Endothelial cell of umbilical vein (primary cell): Measurements from ENCODE around the gene AQP12A. TPM values are rescaled to one million over a fixed set of nuclear protein-coding genes. Genes with fewer than 3 reads are reported as not detected.

Source experiments
- BruUV-seq: library from RNA; stranded (reverse); fragments of 400-500 nt; replicated peaks from 2 replicates; lab custom pipeline; 2021; lab: Mats Ljungman, UMichigan
- CTCF ChIA-PET: fragments of 300-600, 350-600 bp; sonication (Branson Sonifier 250); formaldehyde crosslinking; loops from one replicate; lab custom pipeline; 2021; ENCODE audit warnings: antibody characterized with exemption, inconsistent platforms; lab: Charles Lee
- POLR2A ChIA-PET: fragments of 300-600, 350-600 bp; sonication (Branson Sonifier 250); formaldehyde crosslinking; loops from one replicate; lab custom pipeline; 2021; ENCODE audit warnings: antibody characterized with exemption, inconsistent platforms; lab: Charles Lee
- DNase-seq: peaks from one replicate; pipeline ENCODE4 v3.0.0-alpha.2; 2011; ENCODE audit warnings: low read depth, low spot score
- FAIRE-seq: peaks from 2 replicates; lab custom pipeline; 2011; peaks lifted over from hg19 to GRCh38; lab: Jason Lieb, UNC
- H2AFZ ChIP-seq: 2 replicates; pipeline ENCODE4 v1.6.0; 2012; ENCODE audit warnings: low read depth, low read length, control low read depth, inconsistent platforms
- H3K27ac ChIP-seq: 2 replicates; pipeline ENCODE4 v1.5.1; 2011; ENCODE audit warnings: low read depth, mild to moderate bottlenecking, control low read depth, low read length, moderate library complexity; ENCODE audit not compliant: insufficient read depth
- H3K27me3 ChIP-seq, 2 experiments: 2 replicates each; pipeline versions ENCODE4 v1.6.0 to v1.6.1; 2011; ENCODE audit warnings: low read length in 2 of 2, mixed read lengths in 1 of 2; ENCODE audit not compliant: control insufficient read depth in 2 of 2, insufficient read depth in 2 of 2
- H3K36me3 ChIP-seq, 2 experiments: 2 replicates in 1 of 2; 3 replicates in 1 of 2; pipeline ENCODE4 v1.5.1; 2011; ENCODE audit warnings: low read length in 2 of 2, mild to moderate bottlenecking in 1 of 2, moderate library complexity in 1 of 2; ENCODE audit not compliant: control insufficient read depth in 2 of 2, insufficient read depth in 2 of 2; ENCODE audit errors: extremely low read depth in 1 of 2
- H3K4me1 ChIP-seq: 3 replicates; pipeline ENCODE4 v1.5.1; 2011; ENCODE audit warnings: mild to moderate bottlenecking, low read length; ENCODE audit not compliant: control insufficient read depth, insufficient read depth; ENCODE audit errors: extremely low read depth
- H3K4me2 ChIP-seq: 2 replicates; pipeline ENCODE4 v1.6.1; 2011; ENCODE audit warnings: low read length, control low read depth, mixed read lengths; ENCODE audit not compliant: insufficient read depth
- H3K4me3 ChIP-seq, 3 experiments: fragments of 200-600 bp in 1 of 3; sonication (generic), shearing (Covaris generic) in 1 of 3; replicated peaks in 1 of 3; 2 replicates each; pipeline ENCODE4 v1.5.1; 2011 to 2016; ENCODE audit warnings: control low read depth in 3 of 3, low read length in 3 of 3, mild to moderate bottlenecking in 2 of 3, inconsistent platforms in 1 of 3, low read depth in 1 of 3, moderate library complexity in 1 of 3; ENCODE audit not compliant: insufficient read depth in 1 of 3
- H3K79me2 ChIP-seq: 2 replicates; pipeline ENCODE4 v1.6.0; 2012; ENCODE audit warnings: low read length, inconsistent platforms; ENCODE audit not compliant: control insufficient read depth, insufficient read depth
- H3K9ac ChIP-seq: replicated peaks from 2 replicates; pipeline ENCODE3; 2011; ENCODE audit warnings: low read length, control low read depth; ENCODE audit not compliant: insufficient read depth; ENCODE audit errors: extremely low read depth
- H3K9me1 ChIP-seq: replicated peaks from 3 replicates; pipeline ENCODE4 v1.6.0; 2011; ENCODE audit warnings: mild to moderate bottlenecking, low read length; ENCODE audit not compliant: control insufficient read depth, insufficient read depth; ENCODE audit errors: extremely low read depth
- H3K9me3 ChIP-seq: replicated peaks from 2 replicates; pipeline ENCODE4 v1.5.1; 2012; ENCODE audit warnings: low read length, inconsistent platforms; ENCODE audit not compliant: control insufficient read depth, insufficient read depth
- H4K20me1 ChIP-seq: replicated peaks from 2 replicates; pipeline ENCODE3; 2011; ENCODE audit warnings: mild to moderate bottlenecking, low read length; ENCODE audit not compliant: control insufficient read depth, insufficient read depth; ENCODE audit errors: extremely low read depth
- EZH2 ChIP-seq: IDR thresholded peaks from 2 replicates; pipeline ENCODE4 v1.6.1; 2012; ENCODE audit warnings: borderline replicate concordance, low read depth, mild to moderate bottlenecking, moderate library complexity, low read length, inconsistent platforms; ENCODE audit not compliant: severe bottlenecking
- GATA2 ChIP-seq: IDR thresholded peaks from 2 replicates; pipeline ENCODE4 v1.7.0; 2011; ENCODE audit warnings: low read depth, mild to moderate bottlenecking, moderate library complexity, mixed read lengths, low read length; ENCODE audit not compliant: insufficient read length, insufficient read depth
- MYC ChIP-seq: IDR thresholded peaks from one replicate; pipeline ENCODE4 v1.6.1; 2011; ENCODE audit warnings: mild to moderate bottlenecking, low read depth, low read length
- dilution Hi-C: fragments of 300-500 bp; cut with MboI; formaldehyde crosslinking; loops from one replicate; pipeline ENCODE4 v1.15.0; 2019; ENCODE audit warnings: low sequenced_read_pairs; ENCODE audit not compliant: extremely low pct_ligation_motif_present
- intact Hi-C: fragments of 100-400 bp; cut with micrococcal nuclease; formaldehyde crosslinking; loops from one replicate; pipeline ENCODE4 v1.10.0; 2022
- polyA plus RNA-seq, 4 experiments: library from polyadenylated mRNA; depleted of rRNA in 3 of 4; stranded (reverse) in 3 of 4; unstranded in 1 of 4; fragments of >200 nt; gene quantifications; 2 replicates each; pipeline versions ENCODE4 v1.2.1 to v1.2.3, GENCODE V29; 2011 to 2012; ENCODE audit warnings: missing spikeins in 1 of 4
- total RNA-seq: library from RNA; stranded (reverse); gene quantifications from 2 replicates; pipeline ENCODE4 v1.2.3, GENCODE V29; 2021
- TF ChIP-seq, protein P1 (sequence below), 2 donors: IDR thresholded peaks; 1 replicate in 1 of 2; 2 replicates in 1 of 2; pipeline ENCODE4 v1.5.1; 2011; ENCODE audit warnings: low read length in 2 of 2, mild to moderate bottlenecking in 2 of 2, moderate library complexity in 2 of 2, control low read depth in 1 of 2, inconsistent platforms in 1 of 2, low read depth in 1 of 2; ENCODE audit not compliant: insufficient read depth in 1 of 2; ENCODE audit errors: extremely low read depth in 1 of 2

The AQP12A gene
- total and polyA plus RNA-seq, 2 donors (not counting 3 experiments of a cell fraction or from before 2014, with no cell fraction given): not detected

DNA sequence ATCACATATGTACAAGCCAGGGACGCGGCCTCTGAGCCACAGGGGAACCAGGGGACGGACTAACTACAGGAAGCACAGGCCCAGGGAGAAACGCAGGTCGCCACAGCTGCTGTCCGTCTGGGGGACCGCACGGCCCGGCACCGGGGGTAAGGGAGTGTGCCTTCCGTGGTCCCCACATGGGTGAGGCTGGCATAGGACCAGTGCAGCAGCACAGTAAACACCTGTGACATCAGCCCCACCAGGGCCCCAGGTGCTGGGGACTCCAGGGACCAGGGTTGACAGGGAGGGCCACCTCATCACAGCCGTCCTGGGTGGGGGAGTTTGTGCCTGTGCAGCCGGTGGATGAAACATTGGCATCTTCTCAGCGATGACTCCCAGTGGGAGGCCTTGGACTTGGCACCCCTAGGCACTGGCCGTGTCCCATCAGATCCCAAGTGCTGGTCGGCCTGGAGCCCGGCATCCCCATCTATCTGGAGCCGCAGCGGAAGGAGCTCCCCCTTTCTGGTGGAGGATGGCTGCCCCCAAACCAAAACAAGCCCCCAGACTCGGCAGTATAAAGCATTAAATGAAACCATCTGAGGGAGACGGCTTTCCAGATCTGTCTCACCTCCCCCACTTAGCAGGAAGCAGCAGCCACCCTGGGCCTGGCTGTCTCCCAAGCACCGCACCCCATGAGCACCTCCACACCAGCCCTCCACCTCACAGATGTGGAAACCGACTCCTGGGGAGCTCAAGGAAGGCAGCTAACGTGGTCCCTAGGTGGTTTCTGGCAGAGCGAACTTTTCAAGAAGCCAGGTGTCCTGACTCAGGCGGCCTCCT, 22.5 kb downstream of the AQP12A start:
- no peak overlapping the region for H2AFZ ChIP-seq
- H3K79me2 ChIP-seq: no peaks in the 10 kb centered on the region
- no peak for TF ChIP-seq EZH2
- TF ChIP-seq, protein P1, sequence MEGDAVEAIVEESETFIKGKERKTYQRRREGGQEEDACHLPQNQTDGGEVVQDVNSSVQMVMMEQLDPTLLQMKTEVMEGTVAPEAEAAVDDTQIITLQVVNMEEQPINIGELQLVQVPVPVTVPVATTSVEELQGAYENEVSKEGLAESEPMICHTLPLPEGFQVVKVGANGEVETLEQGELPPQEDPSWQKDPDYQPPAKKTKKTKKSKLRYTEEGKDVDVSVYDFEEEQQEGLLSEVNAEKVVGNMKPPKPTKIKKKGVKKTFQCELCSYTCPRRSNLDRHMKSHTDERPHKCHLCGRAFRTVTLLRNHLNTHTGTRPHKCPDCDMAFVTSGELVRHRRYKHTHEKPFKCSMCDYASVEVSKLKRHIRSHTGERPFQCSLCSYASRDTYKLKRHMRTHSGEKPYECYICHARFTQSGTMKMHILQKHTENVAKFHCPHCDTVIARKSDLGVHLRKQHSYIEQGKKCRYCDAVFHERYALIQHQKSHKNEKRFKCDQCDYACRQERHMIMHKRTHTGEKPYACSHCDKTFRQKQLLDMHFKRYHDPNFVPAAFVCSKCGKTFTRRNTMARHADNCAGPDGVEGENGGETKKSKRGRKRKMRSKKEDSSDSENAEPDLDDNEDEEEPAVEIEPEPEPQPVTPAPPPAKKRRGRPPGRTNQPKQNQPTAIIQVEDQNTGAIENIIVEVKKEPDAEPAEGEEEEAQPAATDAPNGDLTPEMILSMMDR (IDR thresholded peaks at IDR 0.05; ENCODE audit: extremely low read depth in 1 of 2, insufficient read depth in 1 of 2, low read depth in 1 of 2, low read length in 2 of 2): no peak
- TF ChIP-seq MYC: no peak
- TF ChIP-seq GATA2: no peak
- H3K4me3 ChIP-seq: no peak overlapping the region
- no peak overlapping the region for H3K27ac ChIP-seq
- H3K9me3 ChIP-seq: no peaks in the 10 kb centered on the region
- no peak overlapping the region for H3K9ac ChIP-seq
- H3K27me3 ChIP-seq: no peaks in the 10 kb centered on the region
- POLR2A ChIA-PET: no interaction called here
- intact Hi-C loops (no loop called here), dilution Hi-C loops (no loop called here)
- no peaks in the 10 kb centered on the region for H3K4me1 ChIP-seq
- FAIRE-seq: no peak
- DNase-seq: no peak
- no peaks in the 10 kb centered on the region for H4K20me1 ChIP-seq
- BruUV-seq: no TSS peak
- H3K4me2 ChIP-seq: no peak overlapping the region
- no peaks in the 10 kb centered on the region for H3K9me1 ChIP-seq
- no peaks in the 10 kb centered on the region for H3K36me3 ChIP-seq
- CTCF ChIA-PET: no interaction called here
